SKM-1 (cell line): ENCODE data around the gene CFAP46.
"Not testable (repeated sequence)": the region's sequence is repeated elsewhere in the genome, so short reads cannot be mapped to it uniquely, and the experiment has no call there.

Experiments
- DNase-seq: peaks from one replicate; lab custom pipeline; 2025; ENCODE audit not compliant: unreplicated experiment; lab: John Stamatoyannopoulos, UW

Gene CFAP46

DNA sequence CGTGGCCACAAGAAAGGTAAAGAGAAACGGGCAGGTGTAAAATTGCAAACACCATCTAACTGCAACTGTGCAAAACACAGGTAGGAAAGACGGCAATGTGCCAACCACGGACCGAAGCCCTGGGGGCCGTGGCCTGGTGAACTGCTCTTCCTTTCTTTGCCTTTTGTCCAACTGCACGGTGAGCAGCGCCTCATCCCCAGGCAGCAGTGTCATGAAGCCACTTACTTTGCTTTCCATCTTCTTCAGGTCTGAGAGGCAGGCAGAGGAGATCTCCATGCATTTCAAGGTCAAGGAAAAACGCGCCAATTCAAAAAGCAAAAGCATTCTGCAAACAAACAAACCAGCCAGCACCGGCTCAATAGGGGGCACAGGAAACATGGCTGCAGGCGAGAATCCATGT lies 12.9 kb downstream of the CFAP46 start:
- no peak for DNase-seq

DNA sequence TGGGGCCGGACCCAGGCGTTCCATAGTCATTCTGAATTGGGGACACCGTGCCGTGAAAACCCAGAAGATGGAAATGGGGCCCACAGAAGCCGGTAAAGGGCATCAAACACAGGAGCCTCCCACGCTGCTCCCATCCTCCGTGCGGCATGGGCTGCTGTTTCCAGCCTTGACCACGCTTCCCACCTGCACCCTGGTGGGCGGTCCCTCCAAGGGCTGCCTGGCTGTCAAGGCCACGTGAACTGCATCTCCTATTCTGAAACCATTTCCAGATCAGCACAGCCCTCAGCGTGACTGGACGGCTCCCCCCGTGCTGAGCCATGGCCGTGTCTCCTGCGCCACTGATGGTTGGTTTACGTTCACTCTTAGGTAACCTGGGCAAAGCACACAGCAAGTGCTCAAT lies 14.1 kb downstream of the CFAP46 start:
- DNase-seq, result no peak

DNA sequence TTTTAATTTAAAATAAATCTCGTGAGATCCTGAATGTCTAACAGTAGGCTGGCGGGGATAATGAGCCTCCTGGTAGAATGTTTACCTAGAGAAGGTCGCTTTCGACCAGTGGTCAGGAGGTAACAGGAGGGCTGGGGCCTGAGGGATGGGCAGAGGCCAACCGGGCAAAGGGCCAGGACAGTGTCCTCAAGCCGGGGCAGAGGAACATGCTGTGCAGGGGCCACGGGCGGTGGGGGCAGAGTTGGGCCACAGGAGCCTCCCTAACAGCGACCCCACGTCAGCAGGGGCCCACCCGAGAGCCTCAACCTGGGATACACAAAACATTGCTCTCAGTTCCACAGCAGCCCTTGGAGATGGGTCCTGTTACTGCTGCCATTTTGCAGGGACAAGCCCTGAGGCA lies 14.5 kb downstream of the CFAP46 start:
- no peak for DNase-seq

DNA sequence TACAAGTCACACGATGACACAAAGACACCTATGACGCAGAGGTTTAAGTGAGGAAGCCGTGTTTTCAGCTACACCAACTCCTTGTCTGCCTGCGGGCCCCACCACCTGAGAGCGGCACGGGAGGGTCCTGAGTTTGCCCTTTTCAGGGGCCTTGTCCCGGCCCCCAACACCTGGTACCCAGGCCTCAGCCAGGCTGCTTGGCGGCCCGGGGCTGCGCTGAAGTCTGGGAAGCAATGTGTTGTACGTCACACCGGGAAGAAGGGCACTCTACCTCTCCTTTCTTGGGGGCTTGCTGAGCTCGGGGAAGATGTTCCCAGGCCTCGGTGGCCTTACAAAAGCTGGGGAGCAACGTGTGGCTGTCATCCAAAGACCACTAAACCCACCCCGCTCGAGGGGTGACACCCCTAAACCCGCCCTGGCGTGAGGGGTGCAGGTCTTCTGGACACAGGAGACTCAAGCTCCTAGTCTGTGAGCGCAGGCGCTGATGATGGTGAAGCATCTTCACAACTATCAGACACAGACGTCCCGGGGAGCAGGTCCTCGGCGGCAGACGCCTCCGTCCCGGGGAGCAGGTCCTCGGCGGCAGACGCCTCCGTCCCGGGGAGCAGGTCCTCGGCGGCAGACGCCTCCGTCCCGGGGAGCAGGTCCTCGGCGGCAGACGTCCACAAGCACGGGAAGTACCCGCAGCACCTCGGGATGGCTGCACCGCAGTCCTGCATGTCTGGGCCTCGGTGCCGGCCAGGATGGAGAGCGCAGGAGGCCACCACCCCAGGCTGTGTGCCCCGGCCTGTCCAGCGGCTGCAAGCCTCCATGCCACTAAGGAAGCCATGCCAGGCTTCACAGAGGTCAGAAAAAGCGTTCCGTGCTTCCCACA lies 15.4 kb downstream of the CFAP46 start:
- no peak for DNase-seq

DNA sequence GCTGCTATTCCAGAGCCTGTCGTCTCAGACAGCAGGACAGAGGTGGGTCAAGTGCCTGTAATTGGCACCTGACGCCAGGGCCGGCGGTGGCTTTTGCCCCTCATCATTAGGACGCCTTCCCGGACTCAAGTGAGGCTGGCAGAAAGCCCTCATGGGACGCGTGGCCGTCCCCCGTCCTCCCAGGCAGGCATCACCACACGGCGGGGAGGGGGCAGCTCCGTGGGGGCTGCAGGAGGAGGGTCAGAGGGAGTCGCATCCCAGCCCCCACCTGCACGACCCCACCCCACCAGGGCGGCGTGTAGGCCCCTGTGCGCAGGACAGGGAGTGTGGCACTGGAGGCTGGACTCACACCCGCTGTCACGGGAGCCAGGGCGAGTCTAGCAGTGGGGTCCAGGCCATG lies 16.3 kb downstream of the CFAP46 start:
- DNase-seq, result no peak

DNA sequence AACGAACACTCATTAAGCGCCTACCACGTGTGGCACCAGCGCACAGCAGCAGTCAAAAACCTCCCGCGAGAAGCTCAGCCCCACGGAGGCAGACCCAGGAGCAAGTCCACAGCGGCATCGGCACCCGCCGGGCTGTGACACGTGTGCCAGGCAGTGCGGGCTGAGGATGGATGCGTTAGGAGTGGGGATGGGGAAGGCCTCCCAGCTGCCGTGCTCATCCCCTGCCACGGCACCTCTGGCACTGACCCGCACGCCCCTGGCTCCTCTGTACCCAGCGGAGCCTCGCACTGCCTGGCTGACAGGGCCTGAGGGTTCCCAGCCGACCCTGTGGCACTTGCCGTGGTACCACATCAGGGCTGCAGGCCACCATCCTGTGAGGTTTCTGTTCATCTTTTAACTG lies 16.8 kb downstream of the CFAP46 start:
- DNase-seq, result no peak

DNA sequence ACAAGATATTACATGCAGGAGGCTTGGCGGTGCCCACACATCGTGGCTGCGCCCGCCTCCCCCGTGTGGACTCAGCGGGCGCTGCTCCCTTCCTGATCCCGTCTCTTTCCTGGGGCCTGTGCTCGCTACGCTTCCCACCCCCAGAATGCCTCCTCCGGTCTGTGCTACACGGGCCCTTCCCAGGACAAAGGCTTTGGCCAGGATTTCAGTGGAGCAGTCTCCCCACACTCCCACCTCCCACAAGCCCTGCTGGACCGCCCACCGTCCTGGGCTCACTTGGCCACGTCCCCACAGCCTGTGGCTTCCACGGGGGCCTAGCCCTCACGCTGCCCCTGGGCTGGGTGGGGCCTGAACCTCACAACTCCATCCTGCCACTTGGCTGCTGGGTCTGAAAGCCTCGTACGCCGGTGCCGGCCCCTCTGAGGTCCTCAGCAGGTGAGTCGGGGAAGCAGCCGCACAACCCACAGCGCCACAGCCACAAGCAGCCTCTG lies 17.3 kb downstream of the CFAP46 start:
- no peak for DNase-seq

DNA sequence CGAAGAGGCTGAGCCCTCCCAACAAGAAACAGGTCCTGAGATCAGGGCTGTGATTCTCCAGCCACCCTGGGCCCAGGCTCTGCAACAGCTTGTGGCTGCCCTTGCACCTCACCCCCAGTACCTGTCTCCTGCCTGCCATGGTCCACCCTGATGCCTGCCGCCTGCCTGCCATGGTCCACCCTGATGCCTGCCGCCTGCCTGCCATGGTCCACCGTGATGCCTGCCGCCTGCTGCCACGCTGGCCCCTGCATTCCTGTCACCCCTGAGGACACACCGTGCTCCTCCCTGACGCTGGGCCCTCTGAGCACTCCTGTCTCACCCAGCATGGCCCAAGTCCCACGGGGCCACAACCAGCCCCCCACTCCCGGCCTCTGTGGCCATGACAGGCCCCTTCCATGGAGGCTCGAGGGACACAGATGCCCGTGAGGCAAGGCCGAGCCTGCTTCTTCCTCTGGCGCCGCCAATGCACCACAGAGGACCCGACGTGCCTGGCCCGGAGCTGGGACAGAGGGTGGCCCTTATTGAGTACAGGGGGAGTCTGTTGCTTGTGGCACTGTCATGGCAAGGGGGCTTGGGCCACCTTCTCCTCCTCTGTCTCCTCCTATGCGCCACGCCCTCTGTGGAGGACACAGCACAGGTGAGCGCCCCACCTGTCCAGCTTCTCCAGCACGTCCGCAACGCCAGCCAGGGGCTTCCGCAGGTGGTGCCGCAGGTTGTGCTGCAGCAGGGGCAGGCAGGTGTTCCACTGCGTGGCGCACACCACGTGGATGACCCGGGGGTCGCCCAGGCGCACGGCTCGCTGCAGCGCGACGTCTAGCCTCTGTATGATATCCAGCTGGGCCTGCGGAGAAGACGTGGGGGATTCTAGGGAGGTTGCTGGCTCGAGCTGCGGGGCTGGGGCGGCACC lies 18.1 kb downstream of the CFAP46 start:
- no peak for DNase-seq

DNA sequence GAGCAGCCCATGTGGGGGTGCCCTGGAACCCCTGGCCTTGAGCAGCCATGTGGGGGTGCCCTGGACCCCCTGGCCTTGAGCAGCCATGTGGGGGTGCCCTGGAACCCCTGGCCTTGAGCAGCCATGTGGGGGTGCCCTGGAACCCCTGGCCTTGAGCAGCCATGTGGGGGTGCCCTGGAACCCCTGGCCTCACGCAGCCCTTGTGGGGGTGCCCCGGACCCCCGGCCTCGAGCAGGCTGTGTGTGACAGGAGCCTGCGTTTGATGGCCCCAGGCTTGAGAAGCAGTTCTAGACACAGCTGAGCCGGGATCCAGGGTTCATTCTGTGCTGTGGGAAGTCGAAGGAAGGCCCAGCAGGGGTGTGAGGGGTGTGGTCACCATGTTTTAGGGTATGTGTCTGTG lies 19.0 kb downstream of the CFAP46 start:
- not testable (repeated sequence) for DNase-seq

DNA sequence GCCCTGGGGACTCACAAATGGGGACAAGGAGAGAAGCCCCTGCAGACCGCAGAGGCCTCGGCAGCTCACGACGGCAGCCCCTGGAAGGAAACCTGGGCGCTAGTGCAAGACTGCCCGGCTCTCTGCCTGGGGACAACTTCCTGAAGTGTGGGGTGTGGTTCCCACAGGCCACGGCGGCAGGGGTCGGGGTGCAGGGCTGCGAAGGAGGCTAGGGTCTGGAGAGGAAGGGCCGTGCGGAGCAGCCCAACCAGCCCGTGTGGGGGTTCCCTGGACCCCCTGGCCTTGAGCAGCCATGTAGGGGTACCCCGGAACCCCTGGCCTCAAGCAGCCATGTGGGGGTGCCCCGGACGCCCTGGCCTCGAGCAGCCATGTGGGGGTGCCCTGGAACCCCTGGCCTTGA lies 19.5 kb downstream of the CFAP46 start:
- no peak for DNase-seq

DNA sequence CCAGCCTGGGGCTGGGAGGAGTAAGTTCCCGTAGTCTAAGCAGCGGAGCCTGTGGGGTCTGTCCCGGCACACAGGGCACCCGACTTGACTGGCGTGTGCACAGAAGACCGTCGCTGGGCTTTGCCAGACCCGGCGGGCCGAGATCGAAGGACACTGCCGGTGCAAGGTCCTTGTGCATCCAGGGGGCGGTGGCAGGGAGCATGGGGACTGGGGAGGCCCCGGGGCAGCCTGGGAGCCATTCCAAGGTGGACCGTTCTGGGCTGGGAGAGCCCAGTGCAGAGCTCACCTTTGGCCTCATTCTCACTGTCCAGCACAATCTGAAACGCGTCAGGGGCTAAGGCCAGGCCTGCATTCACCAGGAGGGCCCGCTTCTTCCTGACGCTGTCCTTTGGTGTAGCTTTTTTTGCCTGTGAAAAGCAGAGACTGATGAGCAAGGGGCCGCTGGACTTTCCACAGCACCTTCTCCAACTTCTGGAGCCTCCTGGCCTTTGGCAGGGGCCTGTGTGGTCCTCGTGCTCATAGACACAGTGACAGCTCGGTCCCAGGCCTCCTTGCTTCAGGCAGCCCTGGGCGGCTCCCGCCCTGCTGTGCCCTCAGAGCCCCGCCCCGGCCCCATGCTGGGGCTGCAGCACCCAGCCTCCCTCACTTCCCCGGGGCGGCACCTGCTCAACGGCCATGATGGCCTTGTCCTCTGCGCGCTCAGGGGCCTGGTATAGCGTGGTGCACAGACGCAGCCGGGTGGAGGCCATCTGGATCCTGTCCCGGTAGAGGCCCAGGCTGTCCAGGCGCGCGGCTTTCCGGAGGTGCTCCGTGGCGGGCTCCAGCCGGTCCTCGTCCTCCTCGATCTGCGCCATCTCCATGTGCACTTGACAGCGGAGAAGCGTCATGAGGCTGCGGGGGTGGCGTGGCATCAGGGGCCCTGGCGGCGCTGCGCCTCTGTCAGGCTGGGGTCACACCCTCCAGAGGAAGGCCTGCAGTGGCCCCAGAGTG lies 20.3 kb downstream of the CFAP46 start:
- DNase-seq, result no peak

DNA sequence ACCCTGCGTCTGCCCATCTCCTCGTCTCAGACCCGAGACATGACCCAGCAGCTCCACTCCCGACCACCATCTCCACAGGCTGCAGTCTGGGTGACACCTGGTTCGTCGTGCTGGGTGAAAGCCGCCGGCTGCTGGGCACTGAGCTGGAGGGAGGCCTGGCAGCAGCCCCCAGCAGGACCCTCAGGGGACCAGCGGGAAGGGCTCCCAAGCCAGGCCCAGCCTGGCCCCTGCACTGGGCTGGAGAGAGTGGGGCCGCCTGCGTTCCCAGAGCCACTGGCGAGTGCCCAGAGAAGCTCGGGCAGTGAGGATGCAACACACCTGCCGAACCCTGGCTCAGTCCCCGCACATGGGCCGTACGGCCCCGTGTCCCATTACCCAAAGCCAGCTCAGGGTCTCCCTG lies 21.3 kb downstream of the CFAP46 start:
- DNase-seq, result no peak

DNA sequence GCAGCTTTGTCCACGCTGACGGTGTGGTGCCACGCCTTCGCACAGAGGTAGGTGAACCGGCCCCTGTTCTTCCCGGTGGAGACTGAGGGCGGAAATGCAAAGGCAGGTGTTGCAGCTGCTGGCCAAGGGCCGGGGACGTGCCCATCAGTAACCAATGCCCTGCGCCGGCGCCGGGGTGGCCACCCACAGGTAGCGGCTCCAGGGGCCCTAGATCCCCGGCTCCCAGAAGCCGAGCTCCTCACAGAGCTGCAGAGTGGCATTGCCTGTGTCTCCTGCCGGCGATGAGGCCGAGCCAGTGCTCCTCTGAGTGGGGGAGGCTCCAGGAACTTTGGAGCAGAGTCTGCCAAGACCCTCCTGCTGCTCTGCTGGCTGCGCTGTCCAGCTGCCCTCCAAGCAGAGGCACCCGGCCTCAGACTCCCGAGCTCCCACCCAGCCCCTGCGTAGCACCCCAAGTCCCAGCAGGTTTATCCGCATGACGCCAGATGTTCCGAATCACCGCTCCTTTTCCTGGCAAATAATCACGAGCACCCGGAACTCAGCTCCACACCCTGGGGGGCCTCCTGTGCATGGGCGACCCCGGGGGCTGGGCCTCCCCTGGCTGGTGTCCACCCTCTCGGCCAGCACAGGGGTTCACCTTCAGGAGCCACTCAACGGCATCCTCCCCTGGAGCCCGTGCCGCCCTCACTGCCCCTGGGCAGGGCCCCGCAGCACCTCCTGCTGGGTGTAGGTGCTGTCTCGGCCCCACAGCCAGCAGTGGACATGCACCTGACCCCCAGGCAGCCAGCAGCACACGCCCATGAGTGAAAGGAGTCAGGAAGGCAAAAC lies 22.1 kb downstream of the CFAP46 start:
- DNase-seq, result no peak

DNA sequence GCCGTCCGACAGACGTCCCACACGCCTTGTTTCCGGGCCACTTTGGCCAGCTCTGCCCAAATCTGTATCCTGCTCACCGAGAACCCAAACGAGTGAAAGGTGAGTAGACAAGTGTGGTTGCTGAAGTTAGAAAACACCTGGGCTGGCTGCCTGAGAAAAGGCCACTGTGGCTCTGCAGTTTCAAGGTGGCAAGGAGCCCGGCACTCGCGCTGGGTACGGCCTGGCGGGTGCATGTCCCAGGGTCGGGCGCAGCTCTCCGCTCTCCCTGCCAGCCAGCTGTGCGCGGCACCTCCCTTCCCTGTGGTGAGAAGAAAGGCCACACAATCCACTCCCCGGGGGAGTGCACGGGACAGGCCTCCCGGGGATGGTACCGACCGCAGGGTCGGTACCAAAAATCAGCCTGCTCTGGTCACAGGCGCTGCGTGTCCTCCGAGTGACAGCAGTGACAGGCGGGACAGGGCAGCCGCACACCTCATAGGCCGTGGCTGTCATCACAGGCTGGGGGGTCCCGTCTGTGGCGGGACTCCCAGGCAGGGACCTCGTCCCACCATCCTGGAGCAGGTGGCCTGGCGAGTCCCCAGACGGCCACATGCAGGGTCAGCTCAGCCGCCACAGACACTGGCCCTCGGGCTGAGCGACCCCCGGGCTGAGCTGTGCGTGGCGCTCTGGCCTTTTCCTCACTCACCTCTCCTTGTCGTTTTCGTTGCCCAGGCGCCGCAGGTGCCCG lies 22.8 kb downstream of the CFAP46 start:
- no peak for DNase-seq

DNA sequence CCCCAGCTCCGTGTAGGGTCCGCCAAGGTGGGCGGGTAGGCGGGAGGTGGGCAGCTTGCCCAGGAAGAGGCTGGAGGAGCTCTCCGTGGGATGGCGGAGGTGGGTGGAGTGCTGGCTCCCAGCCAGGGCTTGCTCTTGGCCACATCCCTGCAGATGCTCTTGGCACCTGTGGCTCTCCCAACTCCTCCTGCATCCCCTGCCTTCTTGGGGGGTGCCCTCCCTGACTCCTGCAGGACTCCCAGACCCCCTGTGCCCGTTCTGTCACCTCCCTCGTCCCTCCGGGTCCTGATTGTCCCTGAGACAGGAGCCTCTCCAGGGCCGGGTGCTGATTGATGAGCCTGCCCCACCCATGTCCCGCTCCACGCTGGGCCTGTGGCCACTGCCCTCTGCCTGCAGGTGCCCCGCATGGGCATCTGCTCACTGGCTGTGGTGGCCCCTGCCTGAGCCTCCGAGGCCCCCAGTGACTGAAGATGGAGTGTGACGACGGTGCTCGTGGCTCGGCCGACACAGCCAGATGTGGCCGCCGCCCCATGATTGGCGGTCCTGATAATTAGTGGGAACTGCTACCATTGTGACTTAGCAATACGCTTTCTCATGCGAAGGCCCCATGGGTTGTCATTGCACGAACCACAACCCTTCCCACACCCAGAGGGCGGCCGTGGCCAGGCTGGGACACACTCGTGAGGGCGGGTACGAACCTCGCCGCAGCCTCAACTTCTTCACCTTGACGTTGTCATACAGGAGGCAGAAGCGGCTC lies 23.6 kb downstream of the CFAP46 start:
- DNase-seq, result no peak

DNA sequence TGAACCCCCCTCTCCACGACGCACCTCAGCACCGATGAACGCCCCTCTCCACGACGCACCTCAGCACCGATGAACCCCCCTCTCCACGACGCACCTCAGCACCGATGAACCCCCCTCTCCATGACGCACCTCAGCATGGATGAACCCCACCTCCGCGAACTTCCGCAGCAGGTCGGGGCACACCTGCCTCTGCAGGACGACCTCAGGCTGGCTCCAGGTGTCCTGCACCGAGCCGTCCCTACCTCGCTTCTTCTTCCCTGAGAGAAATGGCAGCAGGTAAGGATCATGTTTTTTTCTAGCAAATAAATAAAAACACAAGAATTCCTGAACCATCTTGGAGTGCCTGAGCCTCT lies 24.1 kb downstream of the CFAP46 start:
- no peak for DNase-seq

DNA sequence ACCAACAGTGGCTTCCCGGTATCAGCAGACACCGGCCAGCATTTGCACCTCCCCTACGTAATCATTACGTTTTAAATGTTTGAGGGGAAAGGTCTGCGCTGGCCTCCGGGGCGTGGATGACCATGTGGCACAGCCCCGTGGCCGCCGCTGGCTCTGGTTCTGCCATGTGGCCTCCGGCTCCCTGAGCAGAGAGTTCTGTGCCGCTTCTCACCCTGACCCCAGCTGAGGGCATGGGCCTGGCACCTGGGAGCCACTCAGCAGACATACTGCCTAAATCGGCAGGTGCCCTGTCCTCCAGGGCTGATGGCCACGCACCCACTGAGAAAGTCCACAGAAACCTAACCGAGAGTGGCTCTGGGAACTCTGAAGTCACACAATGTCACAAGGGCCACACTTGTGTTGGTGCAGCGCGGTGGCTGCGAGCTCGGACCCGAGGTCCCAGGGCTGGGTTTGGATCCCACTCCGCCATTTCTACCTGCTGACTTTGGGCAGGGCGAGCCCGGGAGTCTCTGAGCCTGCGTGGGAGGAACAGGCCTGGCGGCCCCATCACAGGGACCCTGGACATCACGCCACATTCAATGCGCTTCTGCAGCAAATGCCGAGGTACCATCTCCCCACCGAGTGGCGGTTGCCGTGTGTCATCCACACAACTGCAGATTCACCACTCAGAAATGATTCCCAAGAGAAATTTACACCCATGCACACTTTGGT lies 25.3 kb downstream of the CFAP46 start:
- no peak for DNase-seq

DNA sequence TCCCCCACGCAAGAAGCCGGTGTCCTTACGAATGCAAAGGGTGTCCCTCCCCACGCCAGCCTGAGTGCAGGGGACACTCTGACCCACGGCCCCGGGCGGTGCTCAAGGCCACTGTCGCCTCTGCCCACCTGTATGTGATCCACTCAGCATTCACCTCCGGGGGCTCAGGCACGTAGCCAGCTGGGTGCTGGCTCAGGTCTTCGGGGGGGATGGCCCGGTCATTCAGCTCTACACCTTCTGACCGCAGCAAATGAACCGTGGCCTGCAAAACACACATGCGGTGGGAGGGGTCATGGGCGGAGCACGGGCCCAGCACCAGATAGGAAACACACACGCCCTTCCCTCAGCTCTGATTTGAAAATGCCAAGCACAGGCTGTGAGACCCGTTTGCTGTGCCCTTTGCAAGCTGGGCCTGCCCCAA lies 25.9 kb downstream of the CFAP46 start:
- DNase-seq, result no peak
